Kidney tubule cell (primary cell): ENCODE data around the gene APLNR.

Source experiments
- DNase-seq: peaks from one replicate; pipeline ENCODE4 v3.0.0-alpha.2; 2018; ENCODE audit warnings: low spot score

The APLNR gene

GRCh38 chr11:57217053-57217452, 20.0 kb downstream of the APLNR start:
- DNase-seq: no peak

GRCh38 chr11:57216463-57216862, 20.6 kb downstream of the APLNR start:
- DNase-seq: no peak

- DNase-seq: peak; percentile 70
Measured at GRCh38 chr11:57214494-57214893, 22.6 kb downstream of the APLNR start.

- no peak for DNase-seq
Measured at GRCh38 chr11:57214098-57214417, 23.0 kb downstream of the APLNR start.

- DNase-seq: no peak
Measured at GRCh38 chr11:57213342-57214097, 23.5 kb downstream of the APLNR start.

- DNase-seq: no peak
Measured at GRCh38 chr11:57210781-57211180, 26.3 kb downstream of the APLNR start.

GRCh38 chr11:57207168-57207567, 29.9 kb downstream of the APLNR start:
- no peak for DNase-seq

- no peak for DNase-seq
Measured at GRCh38 chr11:57205041-57205641, 31.9 kb downstream of the APLNR start.

GRCh38 chr11:57203882-57204480, 33.1 kb downstream of the APLNR start:
- DNase-seq: no peak

GRCh38 chr11:57203359-57203758, 33.7 kb downstream of the APLNR start:
- no peak for DNase-seq

GRCh38 chr11:57202281-57202680, 34.8 kb downstream of the APLNR start:
- DNase-seq: no peak

GRCh38 chr11:57200917-57201316, 36.1 kb downstream of the APLNR start:
- DNase-seq: no peak

- DNase-seq: no peak
Measured at GRCh38 chr11:57199330-57199729, 37.7 kb downstream of the APLNR start.

GRCh38 chr11:57197762-57198161, 39.3 kb downstream of the APLNR start:
- no peak for DNase-seq

GRCh38 chr11:57196596-57196995, 40.5 kb downstream of the APLNR start:
- DNase-seq: no peak

- DNase-seq: no peak
Measured at GRCh38 chr11:57192316-57192715, 44.7 kb downstream of the APLNR start.

GRCh38 chr11:57191311-57192219, 45.5 kb downstream of the APLNR start:
- no peak for DNase-seq

GRCh38 chr11:57190548-57190947, 46.5 kb downstream of the APLNR start:
- DNase-seq: no peak
